ENCODE data around the gene ALPK3.

DNA sequence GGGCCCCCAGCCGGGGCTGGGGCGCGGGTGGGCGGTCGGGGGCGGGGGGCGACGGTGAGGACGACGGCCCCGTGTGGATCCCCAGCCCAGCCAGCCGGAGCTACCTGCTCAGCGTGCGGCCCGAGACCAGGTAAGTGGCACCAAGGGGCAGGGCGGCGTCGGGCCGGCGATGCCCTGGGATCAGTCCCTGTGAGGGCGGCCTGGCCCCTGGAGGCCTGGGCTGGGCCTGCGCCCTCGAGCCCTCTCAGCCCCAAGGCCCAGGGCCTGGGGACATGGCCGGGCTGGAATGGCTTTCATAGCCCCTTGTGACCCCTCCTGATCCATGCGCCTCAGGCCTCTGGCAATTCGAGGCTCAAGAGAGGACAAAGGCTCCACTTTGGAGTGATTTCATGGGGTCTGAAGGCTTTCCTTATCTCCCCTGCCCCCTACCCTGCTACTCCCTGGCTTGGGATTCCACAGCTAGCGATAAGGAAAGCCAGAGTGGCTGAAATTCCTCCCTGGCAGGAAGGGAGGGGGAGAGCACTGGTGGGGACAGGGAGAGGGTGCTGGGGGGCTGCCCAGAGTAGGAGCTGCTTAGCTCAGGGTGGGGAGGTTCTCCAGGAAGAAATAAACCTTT, 418 bp downstream of the ALPK3 start:
- TF ChIP-seq, protein P1, sequence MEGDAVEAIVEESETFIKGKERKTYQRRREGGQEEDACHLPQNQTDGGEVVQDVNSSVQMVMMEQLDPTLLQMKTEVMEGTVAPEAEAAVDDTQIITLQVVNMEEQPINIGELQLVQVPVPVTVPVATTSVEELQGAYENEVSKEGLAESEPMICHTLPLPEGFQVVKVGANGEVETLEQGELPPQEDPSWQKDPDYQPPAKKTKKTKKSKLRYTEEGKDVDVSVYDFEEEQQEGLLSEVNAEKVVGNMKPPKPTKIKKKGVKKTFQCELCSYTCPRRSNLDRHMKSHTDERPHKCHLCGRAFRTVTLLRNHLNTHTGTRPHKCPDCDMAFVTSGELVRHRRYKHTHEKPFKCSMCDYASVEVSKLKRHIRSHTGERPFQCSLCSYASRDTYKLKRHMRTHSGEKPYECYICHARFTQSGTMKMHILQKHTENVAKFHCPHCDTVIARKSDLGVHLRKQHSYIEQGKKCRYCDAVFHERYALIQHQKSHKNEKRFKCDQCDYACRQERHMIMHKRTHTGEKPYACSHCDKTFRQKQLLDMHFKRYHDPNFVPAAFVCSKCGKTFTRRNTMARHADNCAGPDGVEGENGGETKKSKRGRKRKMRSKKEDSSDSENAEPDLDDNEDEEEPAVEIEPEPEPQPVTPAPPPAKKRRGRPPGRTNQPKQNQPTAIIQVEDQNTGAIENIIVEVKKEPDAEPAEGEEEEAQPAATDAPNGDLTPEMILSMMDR (IDR thresholded peaks at IDR 0.05; ENCODE audit: poor library complexity, severe bottlenecking), result no peak
- TF ChIP-seq, protein P2, sequence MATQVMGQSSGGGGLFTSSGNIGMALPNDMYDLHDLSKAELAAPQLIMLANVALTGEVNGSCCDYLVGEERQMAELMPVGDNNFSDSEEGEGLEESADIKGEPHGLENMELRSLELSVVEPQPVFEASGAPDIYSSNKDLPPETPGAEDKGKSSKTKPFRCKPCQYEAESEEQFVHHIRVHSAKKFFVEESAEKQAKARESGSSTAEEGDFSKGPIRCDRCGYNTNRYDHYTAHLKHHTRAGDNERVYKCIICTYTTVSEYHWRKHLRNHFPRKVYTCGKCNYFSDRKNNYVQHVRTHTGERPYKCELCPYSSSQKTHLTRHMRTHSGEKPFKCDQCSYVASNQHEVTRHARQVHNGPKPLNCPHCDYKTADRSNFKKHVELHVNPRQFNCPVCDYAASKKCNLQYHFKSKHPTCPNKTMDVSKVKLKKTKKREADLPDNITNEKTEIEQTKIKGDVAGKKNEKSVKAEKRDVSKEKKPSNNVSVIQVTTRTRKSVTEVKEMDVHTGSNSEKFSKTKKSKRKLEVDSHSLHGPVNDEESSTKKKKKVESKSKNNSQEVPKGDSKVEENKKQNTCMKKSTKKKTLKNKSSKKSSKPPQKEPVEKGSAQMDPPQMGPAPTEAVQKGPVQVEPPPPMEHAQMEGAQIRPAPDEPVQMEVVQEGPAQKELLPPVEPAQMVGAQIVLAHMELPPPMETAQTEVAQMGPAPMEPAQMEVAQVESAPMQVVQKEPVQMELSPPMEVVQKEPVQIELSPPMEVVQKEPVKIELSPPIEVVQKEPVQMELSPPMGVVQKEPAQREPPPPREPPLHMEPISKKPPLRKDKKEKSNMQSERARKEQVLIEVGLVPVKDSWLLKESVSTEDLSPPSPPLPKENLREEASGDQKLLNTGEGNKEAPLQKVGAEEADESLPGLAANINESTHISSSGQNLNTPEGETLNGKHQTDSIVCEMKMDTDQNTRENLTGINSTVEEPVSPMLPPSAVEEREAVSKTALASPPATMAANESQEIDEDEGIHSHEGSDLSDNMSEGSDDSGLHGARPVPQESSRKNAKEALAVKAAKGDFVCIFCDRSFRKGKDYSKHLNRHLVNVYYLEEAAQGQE (IDR thresholded peaks at IDR 0.05; ENCODE audit: borderline replicate concordance), result no peak
- TF ChIP-seq POLR2AphosphoS5 (IDR thresholded peaks at IDR 0.05) (no peak), TAF1 (IDR thresholded peaks at IDR 0.05; ENCODE audit: low read depth) (no peak), EZH2 (IDR thresholded peaks at IDR 0.05; ENCODE audit: borderline replicate concordance, insufficient read depth, low read length, poor library complexity, severe bottlenecking) (no peak), RAD21 (conservative IDR thresholded peaks at IDR 0.05) (no peak), MXI1 (conservative IDR thresholded peaks at IDR 0.05; ENCODE audit: poor library complexity, severe bottlenecking) (no peak)
